ENCODE results near the gene MLYCD.
A peak's percentile ranks its signal among the peaks of the same experiment; 100 is the strongest.

MLYCD gene

GRCh38 chr16:83958137-83958845 is 59.4 kb downstream of the MLYCD start:
- DNase-seq, result no peak

GRCh38 chr16:83958846-83959565 is 60.1 kb downstream of the MLYCD start:
- no peak for DNase-seq

- no peak for DNase-seq
Observed at GRCh38 chr16:83959656-83960434, 60.9 kb downstream of the MLYCD start.

- DNase-seq, result no peak
Observed at GRCh38 chr16:83960521-83961249, 61.8 kb downstream of the MLYCD start.

- DNase-seq, result no peak
Observed at GRCh38 chr16:83961591-83961990, 62.7 kb downstream of the MLYCD start.

- no peak for DNase-seq
Observed at GRCh38 chr16:83963277-83964119, 64.6 kb downstream of the MLYCD start.

GRCh38 chr16:83964684-83965443 is 65.9 kb downstream of the MLYCD start:
- no peak for DNase-seq

GRCh38 chr16:83965444-83966152 is 66.7 kb downstream of the MLYCD start:
- no peak for DNase-seq

GRCh38 chr16:83966153-83966696 is 67.3 kb downstream of the MLYCD start:
- no peak for DNase-seq

- no peak for DNase-seq
Observed at GRCh38 chr16:83967091-83967490, 68.2 kb downstream of the MLYCD start.

- DNase-seq, result peak; percentile 52
Observed at GRCh38 chr16:83967838-83968305, 69.0 kb downstream of the MLYCD start, which contains the start of gene NECAB2. TSS of gene NECAB2 (plus strand) at chr16:83968244. CDS start at chr16:83968649, 405 bp downstream.

GRCh38 chr16:83968306-83968851 is 69.5 kb downstream of the MLYCD start:
- DNase-seq, result peak; percentile 52

- DNase-seq, result no peak
Observed at GRCh38 chr16:83968891-83969649, 70.2 kb downstream of the MLYCD start.

- peak; percentile 65 for DNase-seq
Observed at GRCh38 chr16:83969771-83970429, 71.0 kb downstream of the MLYCD start.

- DNase-seq, result no peak
Observed at GRCh38 chr16:83970430-83970815, 71.5 kb downstream of the MLYCD start.

- no peak for DNase-seq
Observed at GRCh38 chr16:83971165-83972130, 72.5 kb downstream of the MLYCD start.
